DND-41 (cell line): Measurements from ENCODE around the gene GLTPD2.

ENCODE experiments used
- EZH2 ChIP-seq: IDR thresholded peaks from 3 replicates; pipeline ENCODE4 v1.6.1; 2012; ENCODE audit warnings: borderline replicate concordance, low read depth, mild to moderate bottlenecking, moderate library complexity, low read length, inconsistent platforms; ENCODE audit not compliant: severe bottlenecking
- TF ChIP-seq, protein P1 (sequence below): IDR thresholded peaks from 2 replicates; pipeline ENCODE4 v1.5.1; 2012; ENCODE audit warnings: borderline replicate concordance, low read length, moderate library complexity, mild to moderate bottlenecking; ENCODE audit not compliant: poor library complexity, severe bottlenecking; ENCODE audit errors: extremely low read depth

- TF ChIP-seq, protein P1, sequence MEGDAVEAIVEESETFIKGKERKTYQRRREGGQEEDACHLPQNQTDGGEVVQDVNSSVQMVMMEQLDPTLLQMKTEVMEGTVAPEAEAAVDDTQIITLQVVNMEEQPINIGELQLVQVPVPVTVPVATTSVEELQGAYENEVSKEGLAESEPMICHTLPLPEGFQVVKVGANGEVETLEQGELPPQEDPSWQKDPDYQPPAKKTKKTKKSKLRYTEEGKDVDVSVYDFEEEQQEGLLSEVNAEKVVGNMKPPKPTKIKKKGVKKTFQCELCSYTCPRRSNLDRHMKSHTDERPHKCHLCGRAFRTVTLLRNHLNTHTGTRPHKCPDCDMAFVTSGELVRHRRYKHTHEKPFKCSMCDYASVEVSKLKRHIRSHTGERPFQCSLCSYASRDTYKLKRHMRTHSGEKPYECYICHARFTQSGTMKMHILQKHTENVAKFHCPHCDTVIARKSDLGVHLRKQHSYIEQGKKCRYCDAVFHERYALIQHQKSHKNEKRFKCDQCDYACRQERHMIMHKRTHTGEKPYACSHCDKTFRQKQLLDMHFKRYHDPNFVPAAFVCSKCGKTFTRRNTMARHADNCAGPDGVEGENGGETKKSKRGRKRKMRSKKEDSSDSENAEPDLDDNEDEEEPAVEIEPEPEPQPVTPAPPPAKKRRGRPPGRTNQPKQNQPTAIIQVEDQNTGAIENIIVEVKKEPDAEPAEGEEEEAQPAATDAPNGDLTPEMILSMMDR: no peak
- no peak for TF ChIP-seq EZH2
These were observed 11.9 kb downstream of the GLTPD2 start for GRCh38 chr17:4800462-4801196.
